Measurements from ENCODE around the gene SLC1A1. TPM values are rescaled to one million over a fixed set of nuclear protein-coding genes. Genes with fewer than 3 reads are reported as not detected.

The SLC1A1 gene
- total RNA-seq, 2 experiments from 2014 or later = 0.11 to 0.14 TPM

GRCh38 chr9:4558371-4558998 is 68.2 kb downstream of the SLC1A1 start:
- peaks cover 39% of the 10 kb centered on the region for H3K4me1 Mint-ChIP-seq (ENCODE audit: low read depth)
- H3K36me3 Mint-ChIP-seq (ENCODE audit: low read depth) = no peaks in the 10 kb centered on the region
- CTCF ChIA-PET = no interaction called here
- no peaks in the 10 kb centered on the region for H3K36me3 ChIP-seq (ENCODE audit: insufficient read depth, low read length)
- ATAC-seq (ENCODE audit: poor library complexity) (no peak), DNase-seq (no peak)
- no peak overlapping the region for H3K4me3 ChIP-seq (ENCODE audit: low read length)
- no peak for TF ChIP-seq CTCF (IDR thresholded peaks at IDR 0.05)
- no peak overlapping the region for H3K27ac Mint-ChIP-seq
- no peaks in the 10 kb centered on the region for H3K27me3 ChIP-seq (ENCODE audit: control insufficient read depth in 1 of 2, insufficient read depth in 2 of 2, low read length in 2 of 2)
- no peak overlapping the region for H3K4me3 Mint-ChIP-seq
- H3K9me3 Mint-ChIP-seq = no peaks in the 10 kb centered on the region
- no peak overlapping the region for H3K27ac ChIP-seq (ENCODE audit: low read depth in 1 of 2, low read length in 2 of 2)
- H3K27me3 Mint-ChIP-seq = no peaks in the 10 kb centered on the region
- H3K4me1 ChIP-seq (ENCODE audit: insufficient read depth, low read length) = peaks cover 23% of the 10 kb centered on the region
- POLR2A ChIA-PET = interaction anchor here (1.1 kb wide), 1 partner anchor 17 kb away, joined by 3 read pairs; no protein-coding TSS in a partner anchor
- intact Hi-C loops (cut with DNase I, micrococcal nuclease) = loop anchor here in 1 of 2 experiments (10.0 kb wide), 1 partner anchor 64 kb away; the partner anchor contains the start of gene SLC1A1
- H3K9me3 ChIP-seq (ENCODE audit: control insufficient read depth in 1 of 2, insufficient read depth in 1 of 2, low read length in 2 of 2) = no peaks in the 10 kb centered on the region

- Mint-ChIP-seq H3K4me1 (ENCODE audit: low read depth) (peaks cover 40% of the 10 kb centered on the region), H3K9me3 (no peaks in the 10 kb centered on the region), H3K36me3 (ENCODE audit: low read depth) (no peaks in the 10 kb centered on the region), H3K27me3 (no peaks in the 10 kb centered on the region), H3K4me3 (no peak overlapping the region), H3K27ac (no peak overlapping the region)
- Histone ChIP-seq H3K4me1 (ENCODE audit: insufficient read depth, low read length) (peaks cover 23% of the 10 kb centered on the region), H3K4me3 (ENCODE audit: low read length) (no peak overlapping the region), H3K36me3 (ENCODE audit: insufficient read depth, low read length) (no peaks in the 10 kb centered on the region), H3K27me3 (ENCODE audit: control insufficient read depth in 1 of 2, insufficient read depth in 2 of 2, low read length in 2 of 2) (no peaks in the 10 kb centered on the region), H3K9me3 (ENCODE audit: control insufficient read depth in 1 of 2, insufficient read depth in 1 of 2, low read length in 2 of 2) (no peaks in the 10 kb centered on the region), H3K27ac (ENCODE audit: low read depth in 1 of 2, low read length in 2 of 2) (no peak overlapping the region)
- intact Hi-C loops (cut with DNase I, micrococcal nuclease) = loop anchor here in 1 of 2 experiments (10.0 kb wide), 1 partner anchor 65 kb away; the partner anchor contains the start of gene SLC1A1
- ChIA-PET POLR2A (interaction anchor here (1.2 kb wide), 1 partner anchor 8 kb away, joined by 3 read pairs; no protein-coding TSS in a partner anchor), CTCF (no interaction called here)
- no peak for ATAC-seq (ENCODE audit: poor library complexity)
- no peak for DNase-seq
- no peak for TF ChIP-seq CTCF (IDR thresholded peaks at IDR 0.05)
Observed at GRCh38 chr9:4559261-4560182, 69.3 kb downstream of the SLC1A1 start.

- intact Hi-C loops (cut with DNase I, micrococcal nuclease) = no loop called here
- ChIA-PET POLR2A (interaction anchor here (0.6 to 1.6 kb wide), 5 partner anchors 10 to 34 kb away, joined by 3 to 5 read pairs (median 4); no protein-coding TSS in a partner anchor), CTCF (no interaction called here)
- H3K4me3 ChIP-seq (ENCODE audit: low read length) = no peak overlapping the region
- no peaks in the 10 kb centered on the region for H3K36me3 Mint-ChIP-seq (ENCODE audit: low read depth)
- H3K9me3 ChIP-seq (ENCODE audit: control insufficient read depth in 1 of 2, insufficient read depth in 1 of 2, low read length in 2 of 2) = no peaks in the 10 kb centered on the region
- H3K4me3 Mint-ChIP-seq = no peak overlapping the region
- H3K36me3 ChIP-seq (ENCODE audit: insufficient read depth, low read length) = no peaks in the 10 kb centered on the region
- H3K27me3 Mint-ChIP-seq = no peaks in the 10 kb centered on the region
- ATAC-seq (ENCODE audit: poor library complexity) = no peak
- H3K9me3 Mint-ChIP-seq = no peaks in the 10 kb centered on the region
- no peak overlapping the region for H3K27ac Mint-ChIP-seq
- peaks cover 31% of the 10 kb centered on the region for H3K4me1 Mint-ChIP-seq (ENCODE audit: low read depth)
- no peak for TF ChIP-seq CTCF (IDR thresholded peaks at IDR 0.05)
- no peak overlapping the region for H3K27ac ChIP-seq (ENCODE audit: low read depth in 1 of 2, low read length in 2 of 2)
- peaks cover 12% of the 10 kb centered on the region for H3K4me1 ChIP-seq (ENCODE audit: insufficient read depth, low read length)
- H3K27me3 ChIP-seq (ENCODE audit: control insufficient read depth in 1 of 2, insufficient read depth in 2 of 2, low read length in 2 of 2) = no peaks in the 10 kb centered on the region
- DNase-seq = peak in 1 of 14 experiments; percentile 21
Observed at GRCh38 chr9:4563105-4563504, 72.8 kb downstream of the SLC1A1 start.
